Urinary bladder (tissue), 4 donors: ENCODE data around the gene FOXB2. TPM values are rescaled to one million over a fixed set of nuclear protein-coding genes. Genes with fewer than 3 reads are reported as not detected.

Experiments
- DNase-seq: peaks from one replicate; pipeline ENCODE4 v3.0.0-alpha.2; 2015; ENCODE audit errors: extremely low spot score
- H3K27ac ChIP-seq: one replicate; pipeline ENCODE4 v1.5.1; 2013; ENCODE audit warnings: low read depth, mild to moderate bottlenecking, moderate library complexity
- H3K36me3 ChIP-seq: one replicate; pipeline ENCODE4 v1.6.1; 2013; ENCODE audit warnings: mild to moderate bottlenecking, moderate library complexity; ENCODE audit not compliant: insufficient read depth
- H3K4me1 ChIP-seq: one replicate; pipeline ENCODE4 v1.6.1; 2013; ENCODE audit warnings: mild to moderate bottlenecking, moderate library complexity; ENCODE audit not compliant: insufficient read depth
- H3K4me3 ChIP-seq: one replicate; pipeline ENCODE4 v1.5.1; 2013; ENCODE audit warnings: low read depth, low read length
- WGBS: extraction: QIAGEN DNeasy Blood & Tissue Kit; methylation state at CpG from one replicate; pipeline ENCODE4 v1.1.7; 2013; 5-methylcytosine and 5-hydroxymethylcytosine counted together
- polyA plus RNA-seq: library from polyadenylated mRNA; stranded (reverse); fragments of 200-250 nt; gene quantifications from one replicate; pipeline ENCODE4 v1.2.3, GENCODE V29; 2013
- total RNA-seq: library from RNA; depleted of rRNA; stranded (reverse); fragments of >200 nt; gene quantifications from one replicate; pipeline ENCODE4 v1.2.3, GENCODE V29; 2014
- donor health status: healthy with polysubstance abuse.
- donor health status: healthy.

The FOXB2 gene
- total and polyA plus RNA-seq, 2 donors = not detected

GRCh38 chr9:77010527-77010926 is 8.9 kb upstream of the FOXB2 start:
- H3K4me1 ChIP-seq = no peaks in the 10 kb centered on the region
- no peaks in the 10 kb centered on the region for H3K36me3 ChIP-seq
- 48% methylated on average over 5 of the region's 5 CpGs for WGBS
- no peak overlapping the region for H3K27ac ChIP-seq
- no peak overlapping the region for H3K4me3 ChIP-seq
- DNase-seq = no peak

- Histone ChIP-seq H3K4me3 (no peak overlapping the region), H3K4me1 (no peaks in the 10 kb centered on the region), H3K36me3 (no peaks in the 10 kb centered on the region), H3K27ac (no peak overlapping the region)
- DNase-seq = no peak
- 7% methylated on average over 42 of the region's 42 CpGs for WGBS
Measured at GRCh38 chr9:77011973-77012821, 7.3 kb upstream of the FOXB2 start.

DNA sequence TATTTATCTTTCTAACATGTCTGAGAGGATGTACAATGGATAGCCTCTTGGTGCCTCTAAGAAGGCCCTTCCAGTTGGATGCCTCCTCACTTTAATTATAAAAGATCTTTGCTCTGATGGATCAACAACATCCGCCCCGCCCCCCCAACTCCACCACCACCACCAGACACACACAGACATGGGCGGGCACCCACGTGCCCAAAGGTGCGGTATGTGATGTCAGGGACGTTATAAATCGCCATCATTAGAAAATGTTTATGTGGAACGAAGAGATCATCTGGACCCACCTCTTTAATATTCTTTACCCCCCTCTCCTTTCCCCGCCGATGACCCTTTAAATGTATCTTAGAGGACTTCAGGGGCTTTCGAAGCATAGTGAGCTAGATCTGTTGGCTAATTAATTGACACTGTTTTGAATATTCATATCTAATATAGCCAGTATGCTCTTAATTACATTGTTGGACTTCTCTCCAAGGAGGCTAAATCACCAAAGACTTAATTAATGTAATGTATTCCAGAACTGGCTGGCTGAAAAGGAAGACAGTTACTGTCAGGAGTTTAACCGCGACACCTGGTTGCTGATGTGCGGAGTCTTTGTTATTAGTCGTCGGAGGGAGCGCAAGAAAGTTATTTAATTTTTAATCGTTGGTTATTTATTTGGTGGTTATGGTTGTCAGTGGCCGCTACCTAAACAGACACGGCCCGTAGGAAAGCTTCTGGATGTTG is 6.1 kb upstream of the FOXB2 start:
- H3K4me3 ChIP-seq = no peak overlapping the region
- H3K36me3 ChIP-seq = no peaks in the 10 kb centered on the region
- no peak overlapping the region for H3K27ac ChIP-seq
- DNase-seq = no peak
- H3K4me1 ChIP-seq = no peaks in the 10 kb centered on the region
- 6% methylated on average over 21 of the region's 21 CpGs for WGBS

GRCh38 chr9:77013932-77014596 is 5.4 kb upstream of the FOXB2 start:
- H3K4me3 ChIP-seq = no peak overlapping the region
- H3K27ac ChIP-seq = no peak overlapping the region
- H3K4me1 ChIP-seq = no peaks in the 10 kb centered on the region
- DNase-seq = no peak
- 3% methylated on average over 46 of the region's 46 CpGs for WGBS
- no peaks in the 10 kb centered on the region for H3K36me3 ChIP-seq

DNA sequence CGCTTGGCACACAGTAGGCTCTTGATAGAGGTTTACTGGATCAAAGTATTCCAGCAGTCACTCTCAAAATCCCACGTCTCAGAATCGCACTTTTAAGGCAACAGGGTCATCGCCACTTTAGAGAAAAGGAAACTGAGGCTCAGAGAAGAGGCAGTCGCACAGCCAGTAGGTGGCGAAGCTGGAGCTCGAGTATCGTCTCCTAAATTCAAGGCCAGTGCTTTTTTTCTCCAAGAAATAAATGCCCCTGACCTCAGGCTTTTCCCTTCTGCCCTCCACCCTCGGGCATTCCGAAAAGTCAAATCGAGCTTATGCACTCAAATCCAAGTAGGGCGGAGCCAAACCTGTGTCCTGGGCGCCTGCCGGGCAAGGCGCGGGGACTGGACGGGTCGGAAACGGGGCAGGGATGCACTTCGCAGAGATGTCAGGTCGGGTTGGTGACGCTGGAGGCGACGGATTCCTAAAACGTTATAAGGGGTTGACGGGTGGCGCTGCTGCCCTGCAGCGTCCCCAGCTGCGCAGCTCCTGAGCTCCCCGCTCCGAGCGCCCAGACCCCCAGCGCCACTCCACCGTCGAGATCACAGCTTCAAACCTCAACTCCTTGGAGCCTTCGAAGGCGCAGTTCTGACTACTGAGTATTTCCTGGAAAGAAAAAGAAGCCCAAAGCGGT is 4.7 kb upstream of the FOXB2 start:
- no peaks in the 10 kb centered on the region for H3K4me1 ChIP-seq
- DNase-seq = no peak
- H3K4me3 ChIP-seq = no peak overlapping the region
- H3K27ac ChIP-seq = no peak overlapping the region
- no peaks in the 10 kb centered on the region for H3K36me3 ChIP-seq
- 3% methylated on average over 38 of the region's 38 CpGs for WGBS

- no peaks in the 10 kb centered on the region for H3K36me3 ChIP-seq
- WGBS = 4% methylated on average over 31 of the region's 31 CpGs
- H3K4me3 ChIP-seq = no peak overlapping the region
- DNase-seq = no peak
- H3K27ac ChIP-seq = no peak overlapping the region
- peaks cover 3% of the 10 kb centered on the region for H3K4me1 ChIP-seq
Measured at GRCh38 chr9:77015327-77016048, 4.0 kb upstream of the FOXB2 start.

GRCh38 chr9:77016121-77016525 is 3.3 kb upstream of the FOXB2 start:
- no peak overlapping the region for H3K27ac ChIP-seq
- H3K4me3 ChIP-seq = no peak overlapping the region
- H3K4me1 ChIP-seq = peaks cover 3% of the 10 kb centered on the region
- no peaks in the 10 kb centered on the region for H3K36me3 ChIP-seq
- WGBS = under 1% methylated on average over 37 of the region's 37 CpGs
- no peak for DNase-seq

GRCh38 chr9:77016526-77017504 is 2.6 kb upstream of the FOXB2 start:
- no peak for DNase-seq
- 11% methylated on average over 47 of the region's 47 CpGs for WGBS
- Histone ChIP-seq H3K27ac (no peak overlapping the region), H3K36me3 (no peaks in the 10 kb centered on the region), H3K4me3 (no peak overlapping the region), H3K4me1 (peaks cover 3% of the 10 kb centered on the region)

- no peak overlapping the region for H3K27ac ChIP-seq
- H3K4me3 ChIP-seq = no peak overlapping the region
- no peak for DNase-seq
- peaks cover 3% of the 10 kb centered on the region for H3K4me1 ChIP-seq
- H3K36me3 ChIP-seq = no peaks in the 10 kb centered on the region
- 21% methylated on average over 5 of the region's 5 CpGs for WGBS
Measured at GRCh38 chr9:77017505-77017894, 2.0 kb upstream of the FOXB2 start.

- H3K36me3 ChIP-seq = no peaks in the 10 kb centered on the region
- peaks cover 3% of the 10 kb centered on the region for H3K4me1 ChIP-seq
- H3K4me3 ChIP-seq = no peak overlapping the region
- H3K27ac ChIP-seq = no peak overlapping the region
- 2% methylated on average over 64 of the region's 64 CpGs for WGBS
- DNase-seq = no peak
Measured at GRCh38 chr9:77018058-77018968, 1.1 kb upstream of the FOXB2 start.

GRCh38 chr9:77018969-77019235 is 553 bp upstream of the FOXB2 start:
- WGBS = 2% methylated on average over 12 of the region's 12 CpGs
- DNase-seq = no peak
- Histone ChIP-seq H3K36me3 (no peaks in the 10 kb centered on the region), H3K4me3 (no peak overlapping the region), H3K27ac (no peak overlapping the region), H3K4me1 (peaks cover 3% of the 10 kb centered on the region)
